ENCODE data around the gene ERO1B.

GRCh38 chr1:236313427-236313826 lies 31.7 kb upstream of the ERO1B start:
- TF ChIP-seq CTCF (IDR thresholded peaks at IDR 0.05; ENCODE audit: insufficient read depth, low read length, poor library complexity, severe bottlenecking) (no peak), EZH2phosphoT487 (conservative IDR thresholded peaks at IDR 0.05; ENCODE audit: low read length) (no peak)
